NCI-H526 (cell line): ENCODE measurements around the gene FAM107B.
"Not testable (repeated sequence)": the region's sequence is repeated elsewhere in the genome, so short reads cannot be mapped to it uniquely, and the experiment has no call there.

Experiments
- DNase-seq, 2 experiments: peaks; one replicate each; lab custom pipeline; 2025; lab: John Stamatoyannopoulos, UW

FAM107B gene

GRCh38 chr10:14601326-14601725, 173.4 kb downstream of the FAM107B start:
- DNase-seq = no peak

- DNase-seq = no peak
Observed at GRCh38 chr10:14600065-14600464, 174.6 kb downstream of the FAM107B start.

GRCh38 chr10:14598809-14599764, 175.6 kb downstream of the FAM107B start:
- DNase-seq = no peak

GRCh38 chr10:14595526-14596182, 179.0 kb downstream of the FAM107B start:
- DNase-seq = no peak

- DNase-seq = no peak
Observed at GRCh38 chr10:14594878-14595525, 179.7 kb downstream of the FAM107B start.

GRCh38 chr10:14593806-14594205, 180.9 kb downstream of the FAM107B start:
- DNase-seq = no peak

- DNase-seq = no peak
Observed at GRCh38 chr10:14592566-14592965, 182.1 kb downstream of the FAM107B start.

GRCh38 chr10:14592026-14592425, 182.7 kb downstream of the FAM107B start:
- no peak for DNase-seq

- DNase-seq = not testable (repeated sequence)
Observed at GRCh38 chr10:14588938-14589294, 185.8 kb downstream of the FAM107B start.

GRCh38 chr10:14588084-14588937, 186.4 kb downstream of the FAM107B start:
- no peak for DNase-seq

GRCh38 chr10:14587540-14588083, 187.1 kb downstream of the FAM107B start:
- DNase-seq = no peak

GRCh38 chr10:14586901-14587300, 187.8 kb downstream of the FAM107B start:
- DNase-seq = no peak

GRCh38 chr10:14585287-14586193, 189.2 kb downstream of the FAM107B start:
- no peak for DNase-seq

GRCh38 chr10:14584661-14585060, 190.0 kb downstream of the FAM107B start:
- DNase-seq = no peak

GRCh38 chr10:14583967-14584366, 190.7 kb downstream of the FAM107B start:
- DNase-seq = no peak

GRCh38 chr10:14583252-14583651, 191.4 kb downstream of the FAM107B start:
- no peak for DNase-seq

GRCh38 chr10:14581553-14582321, 193.0 kb downstream of the FAM107B start:
- no peak for DNase-seq

GRCh38 chr10:14580671-14581332, 193.9 kb downstream of the FAM107B start:
- no peak for DNase-seq

- no peak for DNase-seq
Observed at GRCh38 chr10:14579405-14579804, 195.3 kb downstream of the FAM107B start.
